HEK293 (cell line): Measurements from ENCODE around the gene SMPDL3A.

Experiments used
- CTCF ChIA-PET: fragments of 350-600 bp; formaldehyde crosslinking; extraction: SDS; loops from one replicate; lab custom pipeline; 2021; ENCODE audit warnings: antibody characterized with exemption; lab: Yijun Ruan, JAX
- POLR2A ChIA-PET: fragments of 300-600 bp; formaldehyde crosslinking; extraction: SDS; loops from one replicate; lab custom pipeline; 2020; ENCODE audit warnings: antibody characterized with exemption, inconsistent platforms; lab: Yijun Ruan, JAX
- H3K27ac ChIP-seq: fragments of 200-500 bp; sonication (Bioruptor generic); 2 replicates; pipeline ENCODE4 v1.5.1; 2014; ENCODE audit warnings: low read depth, low read length, control low read depth, inconsistent platforms; ENCODE audit errors: extremely low read depth
- H3K36me3 ChIP-seq, 2 experiments: fragments of 200-500 bp in 1 of 2; sonication (Bioruptor generic) in 1 of 2; 1 replicate in 1 of 2; 2 replicates in 1 of 2; pipeline ENCODE4 v1.5.1; 2014 to 2017; ENCODE audit warnings: inconsistent platforms in 2 of 2, low read length in 2 of 2; ENCODE audit not compliant: control insufficient read depth in 2 of 2, insufficient read depth in 1 of 2
- H3K4me1 ChIP-seq: fragments of 200-500 bp; sonication (Bioruptor generic); 2 replicates; pipeline ENCODE4 v1.5.1; 2014; ENCODE audit warnings: mild to moderate bottlenecking, low read length, inconsistent platforms; ENCODE audit not compliant: control insufficient read depth, insufficient read depth
- H3K4me3 ChIP-seq: 2 replicates; pipeline ENCODE4 v1.5.1; 2011; ENCODE audit warnings: low read depth, mild to moderate bottlenecking, control low read depth, low read length, moderate library complexity
- H3K9me3 ChIP-seq: fragments of 200-500 bp; sonication (Bioruptor generic); 2 replicates; pipeline ENCODE4 v1.5.1; 2014; ENCODE audit warnings: low read depth, low read length, inconsistent platforms; ENCODE audit not compliant: control insufficient read depth, insufficient read depth
- BCL11B ChIP-seq: fragments of 450-650 bp; formaldehyde crosslinking; IDR thresholded peaks from 2 replicates; pipeline ENCODE4 v1.5.1; 2016; ENCODE audit warnings: low read depth, missing biosample characterization, missing genetic modification characterization
- EGR2 ChIP-seq: fragments of 450-650 bp; formaldehyde crosslinking; IDR thresholded peaks from 2 replicates; pipeline ENCODE4 v1.5.1; 2016; ENCODE audit warnings: low read depth, missing biosample characterization, missing genetic modification characterization
- SCRT2 ChIP-seq: fragments of 450-650 bp; formaldehyde crosslinking; IDR thresholded peaks from 2 replicates; pipeline ENCODE4 v1.5.1; 2016; ENCODE audit warnings: missing biosample characterization, missing genetic modification characterization
- ZFHX2 ChIP-seq: fragments of 450-650 bp; formaldehyde crosslinking; conservative IDR thresholded peaks from 2 replicates; pipeline ENCODE4 v1.5.1; 2016; ENCODE audit warnings: missing biosample characterization, missing genetic modification characterization
- ZNF146 ChIP-seq: fragments of 450-650 bp; formaldehyde crosslinking; IDR thresholded peaks from 2 replicates; pipeline ENCODE4 v1.5.1; 2016; ENCODE audit warnings: missing biosample characterization, missing genetic modification characterization
- ZNF169 ChIP-seq: fragments of 450-650 bp; formaldehyde crosslinking; IDR thresholded peaks from 2 replicates; pipeline ENCODE4 v1.5.1; 2016; ENCODE audit warnings: missing biosample characterization, missing genetic modification characterization
- ZNF24 ChIP-seq: fragments of 450-650 bp; formaldehyde crosslinking; IDR thresholded peaks from 2 replicates; pipeline ENCODE4 v1.5.1; 2016; ENCODE audit warnings: missing biosample characterization, missing genetic modification characterization
- ZNF560 ChIP-seq: fragments of 450-650 bp; formaldehyde crosslinking; IDR thresholded peaks from 2 replicates; pipeline ENCODE4 v1.5.1; 2017; ENCODE audit warnings: missing biosample characterization, missing genetic modification characterization, borderline replicate concordance
- TF ChIP-seq, protein P1 (sequence below): fragments of 450-650 bp; formaldehyde crosslinking; IDR thresholded peaks from 2 replicates; pipeline ENCODE4 v1.5.1; 2016; ENCODE audit warnings: missing biosample characterization, missing genetic modification characterization
- TF ChIP-seq, protein P2 (sequence below): fragments of 450-650 bp; formaldehyde crosslinking; IDR thresholded peaks from 2 replicates; pipeline ENCODE4 v1.5.1; 2016; ENCODE audit warnings: missing biosample characterization, missing genetic modification characterization
- TF ChIP-seq, protein P3 (sequence below): fragments of 450-650 bp; formaldehyde crosslinking; IDR thresholded peaks from 2 replicates; pipeline ENCODE4 v1.5.1; 2016; ENCODE audit warnings: missing biosample characterization, missing genetic modification characterization

The SMPDL3A gene

DNA sequence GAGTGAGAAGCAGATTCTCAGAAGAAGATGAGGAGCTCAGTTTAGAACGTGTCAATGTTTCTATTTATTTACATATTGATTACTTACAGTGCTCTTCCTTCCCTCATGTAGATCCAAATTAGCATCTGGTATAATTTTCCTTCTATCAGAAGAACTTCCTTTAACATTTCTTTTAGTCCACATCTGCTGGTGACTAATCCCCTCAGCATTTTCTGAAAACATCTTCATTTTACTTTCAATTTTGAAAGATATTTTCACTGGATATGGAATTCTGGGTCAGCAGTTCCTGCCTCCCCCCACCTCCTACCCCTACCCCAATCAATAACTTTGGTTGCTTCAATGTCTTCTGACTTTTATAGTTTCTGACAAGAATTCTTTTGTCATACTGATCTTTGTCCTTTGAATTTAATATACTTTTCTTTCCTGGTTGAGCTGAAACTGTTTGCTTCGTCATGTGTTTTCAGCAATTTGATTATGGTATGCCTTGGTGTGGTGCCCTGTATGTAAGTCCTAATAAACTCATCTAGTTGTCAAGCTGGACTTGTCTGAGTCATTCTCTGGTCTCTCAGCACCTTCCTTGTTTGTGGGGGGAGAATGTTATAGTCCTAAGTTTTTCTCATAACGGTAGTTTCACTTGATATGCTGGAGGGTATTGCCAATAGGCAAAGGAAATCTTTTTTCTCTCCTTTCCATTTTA, 57.0 kb downstream of the SMPDL3A start (continued):
- TF ChIP-seq SCRT2 (tag by site-specific recombination) = no peak
- TF ChIP-seq EGR2 (tag by site-specific recombination) = no peak

DNA sequence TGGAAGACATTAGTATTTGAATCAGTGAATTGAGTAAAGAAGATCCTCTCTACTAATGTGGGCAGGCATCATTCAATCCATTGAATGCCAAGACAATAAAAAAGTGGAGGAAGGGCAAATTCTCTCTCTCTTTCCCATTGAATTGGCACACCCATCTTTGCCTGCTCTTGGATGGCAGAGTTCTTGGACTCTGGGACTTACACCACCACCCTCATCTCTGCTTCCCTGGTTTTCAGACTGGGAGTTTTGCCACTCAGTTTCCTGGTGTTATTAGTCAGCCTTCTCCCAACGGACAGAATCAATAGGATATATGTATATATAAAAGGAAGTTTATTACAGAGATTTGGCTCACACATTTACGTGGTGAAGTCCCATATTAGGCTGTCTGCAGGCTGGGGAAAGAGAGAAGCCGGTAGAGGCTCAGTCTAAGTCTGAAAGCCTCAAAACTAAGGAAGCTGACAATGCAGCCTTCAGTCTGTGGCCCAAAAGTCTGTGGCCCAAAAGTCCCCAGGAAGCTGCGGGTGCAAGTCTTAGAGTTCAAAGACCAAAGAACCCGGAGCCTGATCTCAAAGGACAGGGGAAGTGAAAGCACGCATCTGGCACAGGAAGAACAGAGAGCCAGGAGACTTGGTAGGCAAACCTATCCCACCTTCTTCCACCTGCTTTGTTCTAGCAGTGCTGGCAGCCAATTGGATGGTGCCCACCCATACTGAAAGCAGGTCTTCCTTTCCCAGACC, 64.4 kb downstream of the SMPDL3A start:
- TF ChIP-seq ZNF169 (tag by site-specific recombination) = no peak
- no peak for TF ChIP-seq ZFHX2 (tag by site-specific recombination)
- no peak for TF ChIP-seq BCL11B (tag by site-specific recombination)
- TF ChIP-seq, protein P1, sequence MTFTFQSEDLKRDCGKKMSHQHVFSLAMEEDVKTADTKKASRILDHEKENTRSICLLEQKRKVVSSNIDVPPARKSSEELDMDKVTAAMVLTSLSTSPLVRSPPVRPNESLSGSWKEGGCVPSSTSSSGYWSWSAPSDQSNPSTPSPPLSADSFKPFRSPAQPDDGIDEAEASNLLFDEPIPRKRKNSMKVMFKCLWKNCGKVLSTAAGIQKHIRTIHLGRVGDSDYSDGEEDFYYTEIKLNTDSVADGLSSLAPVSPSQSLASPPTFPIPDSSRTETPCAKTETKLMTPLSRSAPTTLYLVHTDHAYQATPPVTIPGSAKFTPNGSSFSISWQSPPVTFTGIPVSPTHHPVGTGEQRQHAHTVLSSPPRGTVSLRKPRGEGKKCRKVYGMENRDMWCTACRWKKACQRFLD (tag by site-specific recombination) = no peak
- TF ChIP-seq, protein P2, sequence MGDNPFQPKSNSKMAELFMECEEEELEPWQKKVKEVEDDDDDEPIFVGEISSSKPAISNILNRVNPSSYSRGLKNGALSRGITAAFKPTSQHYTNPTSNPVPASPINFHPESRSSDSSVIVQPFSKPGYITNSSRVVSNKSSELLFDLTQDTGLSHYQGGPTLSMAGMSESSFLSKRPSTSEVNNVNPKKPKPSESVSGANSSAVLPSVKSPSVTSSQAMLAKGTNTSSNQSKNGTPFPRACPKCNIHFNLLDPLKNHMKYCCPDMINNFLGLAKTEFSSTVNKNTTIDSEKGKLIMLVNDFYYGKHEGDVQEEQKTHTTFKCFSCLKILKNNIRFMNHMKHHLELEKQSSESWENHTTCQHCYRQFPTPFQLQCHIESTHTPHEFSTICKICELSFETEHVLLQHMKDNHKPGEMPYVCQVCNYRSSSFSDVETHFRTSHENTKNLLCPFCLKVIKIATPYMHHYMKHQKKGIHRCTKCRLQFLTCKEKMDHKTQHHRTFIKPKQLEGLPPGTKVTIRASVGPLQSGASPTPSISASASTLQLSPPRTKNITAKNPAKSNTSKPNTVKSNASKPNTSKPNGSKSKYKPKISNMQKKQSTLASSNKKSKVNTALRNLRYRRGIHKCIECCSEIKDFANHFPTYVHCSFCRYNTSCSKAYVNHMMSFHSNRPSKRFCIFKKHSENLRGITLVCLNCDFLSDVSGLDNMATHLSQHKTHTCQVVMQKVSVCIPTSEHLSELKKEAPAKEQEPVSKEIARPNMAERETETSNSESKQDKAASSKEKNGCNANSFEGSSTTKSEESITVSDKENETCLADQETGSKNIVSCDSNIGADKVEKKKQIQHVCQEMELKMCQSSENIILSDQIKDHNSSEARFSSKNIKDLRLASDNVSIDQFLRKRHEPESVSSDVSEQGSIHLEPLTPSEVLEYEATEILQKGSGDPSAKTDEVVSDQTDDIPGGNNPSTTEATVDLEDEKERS = no peak
- no peak for TF ChIP-seq ZNF24 (tag by site-specific recombination)
- no peak for TF ChIP-seq ZNF560 (tag by site-specific recombination)
- TF ChIP-seq, protein P3, sequence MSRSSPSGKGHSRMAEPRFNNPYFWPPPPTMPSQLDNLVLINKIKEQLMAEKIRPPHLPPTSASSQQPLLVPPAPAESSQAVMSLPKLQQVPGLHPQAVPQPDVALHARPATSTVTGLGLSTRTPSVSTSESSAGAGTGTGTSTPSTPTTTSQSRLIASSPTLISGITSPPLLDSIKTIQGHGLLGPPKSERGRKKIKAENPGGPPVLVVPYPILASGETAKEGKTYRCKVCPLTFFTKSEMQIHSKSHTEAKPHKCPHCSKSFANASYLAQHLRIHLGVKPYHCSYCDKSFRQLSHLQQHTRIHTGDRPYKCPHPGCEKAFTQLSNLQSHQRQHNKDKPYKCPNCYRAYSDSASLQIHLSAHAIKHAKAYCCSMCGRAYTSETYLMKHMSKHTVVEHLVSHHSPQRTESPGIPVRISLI (tag by site-specific recombination) = no peak
- TF ChIP-seq ZNF146 (tag by site-specific recombination) = no peak
- TF ChIP-seq, all 188 proteins: peak for 0
- Histone ChIP-seq H3K9me3 (no peaks in the 10 kb centered on the region), H3K4me1 (no peaks in the 10 kb centered on the region), H3K27ac (no peak overlapping the region), H3K36me3 (no peaks in the 10 kb centered on the region), H3K4me3 (no peak overlapping the region)
- POLR2A ChIA-PET = no interaction called here
- CTCF ChIA-PET = interaction anchor here (0.6 to 1.1 kb wide), 2 partner anchors 59 to 123 kb away, joined by 3 to 4 read pairs; no protein-coding TSS in a partner anchor
